Measurements from ENCODE around the gene TBC1D7. TPM values are rescaled to one million over a fixed set of nuclear protein-coding genes. Genes with fewer than 3 reads are reported as not detected.

TBC1D7 gene
- total RNA-seq, 4 donors from 2014 or later, result 5.5 to 12.5 (median 8.4) TPM

DNA sequence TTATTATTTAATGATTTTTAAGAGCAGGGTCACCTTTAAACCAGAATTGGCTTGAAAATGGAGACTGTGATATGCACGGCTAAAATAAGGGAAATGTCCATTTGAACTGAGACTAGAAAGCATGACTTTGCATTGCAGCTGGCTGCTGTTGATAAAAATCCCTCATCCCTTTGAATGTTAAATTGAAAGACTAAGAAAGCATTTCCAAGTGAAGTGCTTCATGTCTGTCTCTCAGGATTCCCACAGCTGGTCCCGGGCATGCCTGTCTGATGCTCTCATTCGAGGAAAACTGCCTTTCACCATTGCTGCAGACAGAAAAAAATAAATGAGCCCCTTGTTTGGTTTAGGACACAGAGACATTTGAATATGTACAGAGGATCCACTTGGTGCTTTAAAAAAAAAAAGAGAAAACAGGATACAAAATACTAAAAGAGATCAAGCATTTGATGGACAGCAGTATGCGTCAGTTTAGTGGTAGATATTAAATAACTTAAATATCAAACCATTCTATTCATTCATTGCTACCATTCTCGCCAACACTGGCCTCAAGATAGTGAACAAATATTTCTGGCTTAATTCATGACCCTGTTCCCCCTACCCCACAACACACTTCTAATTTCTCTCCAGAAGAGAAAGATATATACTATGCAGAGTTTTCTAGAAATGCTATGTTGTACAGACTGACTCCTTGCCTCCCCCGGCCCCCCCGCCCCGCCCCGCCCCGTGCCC is 55.0 kb downstream of the TBC1D7 start:
- 77% methylated on average over 6 of the region's 10 CpGs for WGBS
- Histone ChIP-seq H3K4me1 (peaks cover 6 to 14% (median 6%) of the 10 kb centered on the region in 4 donors), H3K4me3 (peak overlapping the region in 1 of 4 donors; percentile 39), H3K36me3 (peaks cover 0 to 40% (median 2%) of the 10 kb centered on the region in 4 donors), H3K9me3 (no peaks in the 10 kb centered on the region), H3K27me3 (no peaks in the 10 kb centered on the region), H3K27ac (replicated peaks in 1 of 4) (no peak overlapping the region)
- DNase-seq (ENCODE audit: extremely low spot score), result no peak
- TF ChIP-seq CTCF (IDR thresholded peaks at IDR 0.05) (no peak), EP300 (IDR thresholded peaks at IDR 0.05) (no peak), POLR2AphosphoS5 (IDR thresholded peaks at IDR 0.05) (no peak), POLR2A (IDR thresholded peaks at IDR 0.05; ENCODE audit: low read depth) (no peak)
- intact Hi-C loops (cut with DNase I), result no loop called here

- Histone ChIP-seq H3K4me1 (peaks cover 6 to 14% (median 6%) of the 10 kb centered on the region in 4 donors), H3K27ac (replicated peaks in 1 of 4) (no peak overlapping the region), H3K27me3 (no peaks in the 10 kb centered on the region), H3K36me3 (peaks cover 0 to 31% (median 1%) of the 10 kb centered on the region in 4 donors), H3K4me3 (no peak overlapping the region), H3K9me3 (no peaks in the 10 kb centered on the region)
- DNase-seq (ENCODE audit: extremely low spot score), result no peak
- TF ChIP-seq POLR2AphosphoS5 (IDR thresholded peaks at IDR 0.05) (peak in 1 of 2 donors; percentile 13), CTCF (IDR thresholded peaks at IDR 0.05) (no peak)
- intact Hi-C loops (cut with DNase I), result no loop called here
- 79% methylated on average over 24 of the region's 24 CpGs for WGBS
These were observed 55.9 kb downstream of the TBC1D7 start for GRCh38 chr6:13272131-13273046.

DNA sequence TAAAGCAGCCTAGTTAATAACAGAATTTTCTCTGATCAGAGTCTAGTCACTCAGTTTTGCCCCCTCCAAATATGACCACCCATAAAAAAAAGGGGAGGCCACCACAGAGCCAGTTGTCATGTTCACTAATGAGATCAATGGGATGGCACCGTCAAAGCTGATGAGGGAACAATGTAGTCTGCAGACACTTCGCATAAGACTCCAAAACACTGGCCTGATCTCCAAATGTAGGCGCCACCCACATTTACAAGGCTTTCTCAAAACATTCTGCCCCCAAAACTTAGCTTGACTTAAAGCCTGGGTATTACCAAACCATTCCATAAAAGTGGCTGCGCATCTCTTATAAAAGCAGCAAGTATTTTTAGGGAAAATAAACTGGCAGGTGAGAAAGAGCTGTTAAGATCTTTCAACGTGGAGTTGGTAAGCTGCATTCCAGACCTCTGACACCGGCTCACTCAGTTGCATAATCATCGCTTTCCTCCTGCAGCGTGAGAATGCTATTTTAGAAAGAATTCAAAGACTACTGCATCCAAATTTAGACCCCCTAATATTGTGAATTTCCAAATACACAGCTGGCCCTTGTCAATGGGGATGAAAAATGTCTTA is 59.3 kb downstream of the TBC1D7 start:
- no peaks in the 10 kb centered on the region for H3K27me3 ChIP-seq
- H3K9me3 ChIP-seq, result no peaks in the 10 kb centered on the region
- peak overlapping the region in 1 of 4 donors; percentile 11 for H3K27ac ChIP-seq (replicated peaks in 1 of 4)
- WGBS, result 41% methylated on average over 8 of the region's 8 CpGs
- TF ChIP-seq EP300 (IDR thresholded peaks at IDR 0.05), result no peak
- peak in 1 of 2 donors; percentile 23 for TF ChIP-seq POLR2AphosphoS5 (IDR thresholded peaks at IDR 0.05)
- TF ChIP-seq CTCF (IDR thresholded peaks at IDR 0.05), result no peak
- no peak for TF ChIP-seq POLR2A (IDR thresholded peaks at IDR 0.05; ENCODE audit: low read depth)
- peaks cover 6 to 14% (median 6%) of the 10 kb centered on the region in 4 donors for H3K4me1 ChIP-seq
- no peak overlapping the region for H3K4me3 ChIP-seq
- peaks cover 0 to 32% (median 0%) of the 10 kb centered on the region in 4 donors for H3K36me3 ChIP-seq
- no peak for DNase-seq (ENCODE audit: extremely low spot score)
- intact Hi-C loops (cut with DNase I), result no loop called here

DNA sequence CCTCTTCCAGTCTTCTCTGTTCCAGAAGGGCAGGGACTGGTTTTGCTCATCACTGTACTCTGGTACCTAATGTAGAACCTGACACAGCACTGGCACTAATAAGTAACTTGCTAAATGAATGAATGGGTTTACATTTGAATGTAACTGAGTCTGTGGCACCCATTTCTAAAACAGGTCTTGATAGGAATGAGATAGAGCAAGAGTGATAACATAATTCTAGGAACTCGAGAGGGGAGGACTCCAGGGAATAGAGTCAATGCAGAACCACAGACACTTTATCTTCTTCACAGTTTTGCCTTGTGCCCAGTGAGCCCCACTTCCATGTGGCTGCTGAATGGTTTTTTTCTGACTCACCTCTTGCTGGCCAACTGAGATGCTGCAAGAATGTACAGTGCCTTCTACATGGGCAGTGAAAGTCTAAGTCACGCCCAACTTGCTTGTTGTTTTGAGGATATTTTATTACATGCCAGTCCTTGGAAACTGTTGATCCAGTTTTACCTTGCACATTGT is 61.1 kb downstream of the TBC1D7 start:
- WGBS, result 96% methylated on average over 2 of the region's 2 CpGs
- H3K36me3 ChIP-seq, result peaks cover 0 to 17% (median 0%) of the 10 kb centered on the region in 4 donors
- intact Hi-C loops (cut with DNase I), result no loop called here
- H3K4me1 ChIP-seq, result peaks cover 6 to 14% (median 6%) of the 10 kb centered on the region in 4 donors
- no peaks in the 10 kb centered on the region for H3K27me3 ChIP-seq
- H3K4me3 ChIP-seq, result no peak overlapping the region
- DNase-seq (ENCODE audit: extremely low spot score), result no peak
- TF ChIP-seq EP300 (IDR thresholded peaks at IDR 0.05), result no peak
- TF ChIP-seq POLR2AphosphoS5 (IDR thresholded peaks at IDR 0.05), result no peak
- TF ChIP-seq POLR2A (IDR thresholded peaks at IDR 0.05; ENCODE audit: low read depth), result no peak
- TF ChIP-seq CTCF (IDR thresholded peaks at IDR 0.05), result no peak
- no peak overlapping the region for H3K27ac ChIP-seq (replicated peaks in 1 of 4)
- H3K9me3 ChIP-seq, result no peaks in the 10 kb centered on the region

Measured in esophagus muscularis mucosa (tissue), 4 donors.